NCI-H2227 (cell line): Measurements from ENCODE around the gene TTLL1.
A peak's percentile ranks its signal among the peaks of the same experiment; 100 is the strongest.

ENCODE experiments used
- DNase-seq: peaks from one replicate; lab custom pipeline; 2025; ENCODE audit not compliant: unreplicated experiment; lab: John Stamatoyannopoulos, UW

TTLL1 gene

DNA sequence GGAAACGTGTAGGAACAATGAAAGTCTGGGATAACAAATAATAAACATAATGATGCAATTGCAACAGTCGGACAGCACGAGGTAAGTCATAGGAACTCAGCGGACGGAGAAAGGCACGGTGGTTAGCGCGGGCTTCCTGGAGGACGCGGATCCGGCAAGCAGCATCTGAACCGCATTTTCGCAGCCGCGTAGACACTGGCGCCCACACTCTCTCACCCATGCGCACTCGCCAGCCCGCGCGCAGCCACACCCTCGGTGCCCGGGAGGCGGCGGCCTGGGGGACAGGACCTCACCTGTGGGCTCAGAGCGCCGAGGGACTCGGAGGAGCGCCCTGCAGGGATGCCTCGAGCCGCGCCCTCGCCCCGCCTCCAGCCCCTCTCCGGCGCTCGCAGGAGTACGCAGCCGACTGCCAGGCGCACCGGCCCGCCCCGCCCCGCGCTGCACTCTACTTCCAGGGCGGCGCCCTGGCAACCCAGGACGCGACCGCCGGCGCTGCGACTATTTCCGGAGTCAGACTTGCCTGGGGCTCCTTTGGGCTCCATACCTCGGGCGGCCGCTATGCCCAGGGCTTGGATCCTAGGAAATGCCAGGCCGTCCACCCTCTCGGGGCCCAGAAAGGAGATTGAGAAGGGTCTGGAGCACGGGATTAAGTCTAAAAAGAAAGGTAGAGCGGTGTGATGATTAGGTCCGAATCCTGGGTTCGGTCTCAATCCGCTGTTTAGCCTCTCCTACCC lies at the start of gene TTLL1:
TTLL1 (minus strand) TSS at position 408 of the 734 bp plus-strand sequence. CDS start 13,805 bp downstream, outside the sequence.
- peak; percentile 90 for DNase-seq

GRCh38 chr22:43136801-43137200 lies 47.6 kb upstream of the TTLL1 start:
- no peak for DNase-seq

DNA sequence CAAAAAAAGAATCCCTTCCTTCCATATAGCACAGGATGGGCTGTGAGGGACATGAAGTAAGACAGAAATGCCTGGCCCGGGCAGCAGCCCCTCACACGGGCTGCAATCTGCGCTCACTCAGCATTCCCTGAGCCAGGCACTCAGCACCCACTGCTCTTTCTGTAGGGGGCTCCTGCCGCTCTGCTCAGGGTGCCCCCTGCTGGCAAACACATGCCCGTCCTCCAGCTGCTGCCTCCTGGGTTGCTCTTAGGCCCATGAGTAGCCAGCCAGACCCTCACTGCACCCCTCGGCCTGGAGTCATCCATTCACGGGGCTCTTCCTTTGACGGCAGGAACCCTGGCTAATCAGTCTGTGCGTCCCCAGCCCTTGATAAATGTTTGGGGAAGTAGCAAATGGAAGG lies 47.1 kb upstream of the TTLL1 start:
- peak; percentile 16 for DNase-seq

DNA sequence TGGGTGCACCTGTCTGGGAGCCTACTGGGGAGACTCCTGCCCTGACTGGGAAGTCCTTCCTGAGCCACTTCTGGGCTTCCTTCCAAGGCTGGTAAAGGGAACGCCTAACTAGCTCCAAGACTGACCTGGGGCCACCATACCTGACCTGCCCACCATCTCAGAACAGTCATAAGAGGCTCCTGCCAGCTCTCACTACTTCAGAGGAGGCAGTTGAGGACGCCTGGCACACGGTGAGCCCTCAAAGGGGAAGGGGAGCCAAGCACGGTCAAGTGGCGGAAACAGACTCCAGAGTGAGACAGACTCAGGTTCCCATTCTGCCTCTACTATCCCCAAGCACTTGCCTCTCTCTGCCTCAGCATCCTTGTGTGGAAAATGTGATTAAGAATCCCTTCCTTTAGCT lies 46.4 kb upstream of the TTLL1 start:
- DNase-seq = no peak

DNA sequence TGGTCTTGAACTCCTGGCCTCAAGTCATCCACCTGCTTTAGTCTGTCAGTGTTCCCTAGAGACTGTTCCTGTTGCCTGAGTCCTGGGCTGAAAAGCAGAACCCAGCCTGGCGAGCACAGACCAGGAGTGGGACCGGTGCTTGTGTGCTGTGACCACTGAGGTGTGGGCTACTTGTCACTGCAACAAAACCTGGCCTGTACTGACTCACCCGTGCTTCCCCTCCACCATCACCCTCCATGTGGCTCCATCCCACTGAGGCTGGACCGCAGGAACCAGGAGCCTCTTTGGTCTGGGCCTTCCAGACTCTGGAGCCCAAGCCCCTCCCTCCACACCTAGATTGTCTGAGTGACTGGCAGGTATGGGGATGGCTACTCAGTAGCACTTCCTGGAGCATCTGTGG lies 45.4 kb upstream of the TTLL1 start:
- no peak for DNase-seq

DNA sequence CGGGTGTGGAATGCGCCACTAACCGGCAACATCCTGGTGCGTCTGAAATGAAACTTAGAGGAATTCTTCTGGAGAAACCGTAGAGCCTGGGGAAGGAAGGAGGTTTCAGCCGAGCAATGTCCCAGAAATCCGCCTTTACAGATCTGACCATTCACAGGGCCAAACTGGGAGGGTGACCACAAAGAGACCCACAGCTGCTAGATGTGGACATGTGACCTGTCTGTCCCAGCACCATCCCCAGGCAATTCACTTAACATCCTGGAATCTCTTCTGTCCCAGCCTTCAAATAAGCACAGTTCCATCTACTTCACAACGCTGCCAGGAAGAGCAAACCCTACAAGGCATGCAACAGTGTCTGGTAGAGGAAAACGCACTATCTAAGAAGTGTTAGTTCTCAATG lies 44.2 kb upstream of the TTLL1 start:
- DNase-seq = no peak

- DNase-seq = no peak
Observed at GRCh38 chr22:43131773-43132501, 42.7 kb upstream of the TTLL1 start.

- DNase-seq = no peak
Observed at GRCh38 chr22:43129426-43130425, 40.5 kb upstream of the TTLL1 start.

GRCh38 chr22:43128928-43129424 lies 39.8 kb upstream of the TTLL1 start:
- peak; percentile 27 for DNase-seq

DNA sequence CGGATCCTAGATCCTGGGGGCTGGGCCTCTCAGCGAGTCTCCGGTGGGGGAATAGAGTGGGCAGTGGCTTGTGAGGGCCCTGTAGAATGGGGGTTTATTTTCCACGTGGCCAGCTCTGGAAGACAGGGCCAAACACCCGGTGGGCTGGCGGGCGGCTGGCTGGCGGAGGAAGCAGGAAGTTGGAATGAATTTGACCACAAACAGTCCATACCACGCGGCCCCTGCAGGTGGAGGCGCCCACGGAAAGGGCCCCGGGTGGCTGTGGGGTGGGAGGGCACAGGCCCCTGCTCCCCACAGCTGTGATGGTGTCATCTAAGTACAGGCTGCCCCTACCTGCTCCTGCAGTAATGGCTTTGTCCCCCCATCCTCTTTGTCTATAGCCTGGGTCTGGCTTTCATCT lies 38.9 kb upstream of the TTLL1 start:
- DNase-seq = no peak

DNA sequence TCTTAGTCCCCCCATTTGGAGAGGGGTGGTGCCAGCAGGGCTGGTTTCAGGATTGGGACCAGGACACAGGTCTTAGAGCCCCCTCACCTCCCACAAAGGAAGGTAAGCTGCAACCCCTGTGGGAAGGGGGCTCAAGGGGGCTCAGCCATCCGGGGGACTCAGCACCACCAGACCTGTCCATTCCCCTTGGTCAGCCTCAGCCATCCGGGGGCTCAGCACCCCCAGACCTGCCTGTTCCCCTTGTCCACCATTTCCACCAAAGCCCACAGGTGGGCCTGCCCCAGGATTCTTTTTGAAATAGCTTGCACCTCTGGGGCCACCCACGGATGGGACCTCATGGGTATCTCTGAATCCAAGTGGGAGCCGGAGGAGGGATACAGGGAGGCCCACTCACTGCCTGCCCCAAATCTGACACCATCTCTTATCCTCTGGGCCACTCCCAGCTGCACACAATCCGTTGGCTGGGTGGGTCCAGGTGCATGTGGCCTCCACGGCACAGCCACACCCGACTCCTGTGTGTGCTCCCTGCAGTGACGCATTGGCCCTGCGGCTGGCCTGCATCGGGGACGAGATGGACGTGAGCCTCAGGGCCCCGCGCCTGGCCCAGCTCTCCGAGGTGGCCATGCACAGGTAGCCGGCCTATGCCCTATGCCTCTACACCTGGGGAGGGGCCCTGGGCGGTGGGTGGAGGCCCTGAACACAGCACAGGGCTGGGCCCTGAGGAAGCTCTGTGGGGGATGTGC lies 38.1 kb upstream of the TTLL1 start:
- DNase-seq = no peak

DNA sequence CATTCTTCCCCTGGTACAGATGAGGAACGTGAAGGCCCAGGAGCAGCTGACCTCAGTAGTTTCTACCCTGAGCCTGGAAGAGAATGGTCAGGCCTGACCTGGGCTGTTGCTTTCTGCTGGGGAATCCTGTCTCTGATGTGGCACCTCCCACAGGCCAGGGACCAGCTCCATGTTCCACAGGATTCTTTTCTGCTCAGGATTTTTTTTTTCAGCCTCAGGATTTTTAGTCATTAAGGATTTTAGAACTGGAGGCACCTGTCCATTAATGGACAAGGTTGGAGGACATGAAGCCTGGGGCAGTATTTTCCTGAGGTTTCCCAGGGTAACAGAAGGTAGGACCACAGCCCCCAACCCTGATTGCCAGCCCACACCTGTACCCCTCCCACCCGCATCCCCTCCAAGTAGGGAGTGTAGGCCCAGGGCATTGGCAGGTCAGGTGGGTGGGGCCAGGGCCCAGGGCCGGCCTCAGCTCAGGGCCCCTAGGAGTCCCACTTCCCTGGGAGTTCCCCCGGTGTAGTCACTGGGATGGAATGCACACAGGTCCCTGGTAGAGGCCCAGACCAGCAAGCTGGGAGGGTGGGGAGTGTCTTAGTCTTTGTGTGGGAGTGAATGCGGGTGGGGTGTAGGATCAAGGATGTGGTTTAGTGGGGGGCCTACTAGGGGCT lies 37.4 kb upstream of the TTLL1 start:
- DNase-seq = no peak

- no peak for DNase-seq
Observed at GRCh38 chr22:43118953-43119458, 29.8 kb upstream of the TTLL1 start.

GRCh38 chr22:43118024-43118849 lies 29.0 kb upstream of the TTLL1 start:
- no peak for DNase-seq

- no peak for DNase-seq
Observed at GRCh38 chr22:43116932-43117331, 27.7 kb upstream of the TTLL1 start.

DNA sequence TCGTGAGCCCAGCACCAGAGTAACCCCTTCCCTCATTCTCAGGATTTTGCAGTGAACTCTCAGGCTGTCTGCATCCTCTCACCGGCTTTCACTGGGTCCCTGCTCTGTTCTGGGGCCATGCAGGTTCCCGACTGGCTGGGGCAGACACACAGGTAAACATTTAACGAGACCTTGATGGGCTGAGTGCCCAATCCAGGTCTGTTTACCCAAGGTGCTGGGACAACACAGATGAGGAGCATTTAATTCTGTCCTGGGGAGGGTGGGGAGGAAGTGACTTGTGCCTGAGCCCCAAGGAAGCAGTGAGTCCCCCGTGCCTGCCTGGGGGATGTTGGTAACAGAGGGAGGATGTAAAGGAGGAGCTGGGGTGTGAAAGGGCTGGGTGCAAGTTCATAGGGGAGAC lies 25.8 kb upstream of the TTLL1 start:
- no peak for DNase-seq

- DNase-seq = no peak
Observed at GRCh38 chr22:43113526-43114251, 24.5 kb upstream of the TTLL1 start.

GRCh38 chr22:43110927-43111623 lies 21.9 kb upstream of the TTLL1 start:
- DNase-seq = peak; percentile 22
